ENCODE data around the gene PRDM16. TPM values are rescaled to one million over a fixed set of nuclear protein-coding genes. Genes with fewer than 3 reads are reported as not detected.

Gene PRDM16
- total RNA-seq, 1 donor from 2014 or later = 0.79 TPM

DNA sequence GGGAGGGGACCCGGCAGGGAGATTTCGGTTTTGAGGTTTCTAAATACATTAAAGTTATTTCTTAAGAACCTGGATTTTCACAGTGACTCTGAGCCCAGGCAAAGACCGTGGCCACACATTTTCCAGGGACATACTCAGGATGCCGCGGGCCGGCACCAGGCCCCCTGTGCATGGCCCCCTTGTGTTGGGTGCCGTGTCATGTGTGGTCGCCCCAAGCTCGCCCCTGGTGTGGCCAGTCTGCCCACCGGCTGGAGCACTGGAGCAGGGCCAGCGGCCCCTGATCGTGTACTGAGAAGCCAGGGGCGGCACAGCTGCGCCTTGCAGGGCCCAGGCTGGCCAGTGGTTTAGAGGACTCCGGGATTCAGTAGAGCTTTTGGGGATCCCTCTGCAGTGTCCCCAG is 412.0 kb downstream of the PRDM16 start:
- DNase-seq (ENCODE audit: low read depth) = no peak
- TF ChIP-seq, protein P1, sequence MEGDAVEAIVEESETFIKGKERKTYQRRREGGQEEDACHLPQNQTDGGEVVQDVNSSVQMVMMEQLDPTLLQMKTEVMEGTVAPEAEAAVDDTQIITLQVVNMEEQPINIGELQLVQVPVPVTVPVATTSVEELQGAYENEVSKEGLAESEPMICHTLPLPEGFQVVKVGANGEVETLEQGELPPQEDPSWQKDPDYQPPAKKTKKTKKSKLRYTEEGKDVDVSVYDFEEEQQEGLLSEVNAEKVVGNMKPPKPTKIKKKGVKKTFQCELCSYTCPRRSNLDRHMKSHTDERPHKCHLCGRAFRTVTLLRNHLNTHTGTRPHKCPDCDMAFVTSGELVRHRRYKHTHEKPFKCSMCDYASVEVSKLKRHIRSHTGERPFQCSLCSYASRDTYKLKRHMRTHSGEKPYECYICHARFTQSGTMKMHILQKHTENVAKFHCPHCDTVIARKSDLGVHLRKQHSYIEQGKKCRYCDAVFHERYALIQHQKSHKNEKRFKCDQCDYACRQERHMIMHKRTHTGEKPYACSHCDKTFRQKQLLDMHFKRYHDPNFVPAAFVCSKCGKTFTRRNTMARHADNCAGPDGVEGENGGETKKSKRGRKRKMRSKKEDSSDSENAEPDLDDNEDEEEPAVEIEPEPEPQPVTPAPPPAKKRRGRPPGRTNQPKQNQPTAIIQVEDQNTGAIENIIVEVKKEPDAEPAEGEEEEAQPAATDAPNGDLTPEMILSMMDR (IDR thresholded peaks at IDR 0.05; ENCODE audit: insufficient read depth, low read length, severe bottlenecking) = no peak

DNA sequence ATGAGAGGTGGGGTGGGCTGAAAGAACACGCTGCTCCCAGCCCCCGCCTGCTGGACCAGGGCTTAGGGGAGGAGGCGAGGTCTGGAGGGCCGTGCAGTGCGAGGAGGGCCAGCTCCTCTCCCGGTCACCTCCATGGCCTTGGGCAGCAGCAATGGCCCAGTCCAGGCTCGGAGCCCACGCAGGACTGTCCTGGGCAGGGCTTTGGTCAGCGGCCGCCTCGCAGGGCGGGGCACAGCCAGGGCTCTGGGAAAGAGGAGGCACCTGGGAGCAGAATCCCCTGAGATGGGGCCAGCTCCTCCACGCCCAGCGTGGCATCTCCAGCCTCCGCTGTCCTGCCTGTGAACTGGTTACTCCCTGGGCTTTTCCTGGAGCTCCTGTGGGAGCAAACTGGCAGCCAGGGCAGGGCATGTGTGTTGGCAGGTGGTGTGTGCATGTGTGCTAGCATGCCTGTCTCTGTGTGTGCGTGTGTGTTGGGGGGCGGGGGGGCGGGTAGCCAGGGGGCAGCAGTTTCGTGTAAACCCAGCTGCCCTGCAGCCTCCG is 412.9 kb downstream of the PRDM16 start:
- DNase-seq (ENCODE audit: low read depth) (no peak), FAIRE-seq (no peak)
- Histone ChIP-seq H3K27me3 (ENCODE audit: control insufficient read depth, insufficient read depth, low read length) (no peaks in the 10 kb centered on the region), H3K4me3 (ENCODE audit: low read depth, low read length) (no peak overlapping the region), H3K36me3 (ENCODE audit: control insufficient read depth, insufficient read depth, low read length) (no peaks in the 10 kb centered on the region)
- TF ChIP-seq, protein P1 (IDR thresholded peaks at IDR 0.05; ENCODE audit: insufficient read depth, low read length, severe bottlenecking) = no peak

More for the DNA sequence above, 412.0 kb downstream of the PRDM16 start:
- peaks cover 3% of the 10 kb centered on the region for H3K36me3 ChIP-seq (ENCODE audit: control insufficient read depth, insufficient read depth, low read length)
- FAIRE-seq = no peak
- no peaks in the 10 kb centered on the region for H3K27me3 ChIP-seq (ENCODE audit: control insufficient read depth, insufficient read depth, low read length)
- H3K4me3 ChIP-seq (ENCODE audit: low read depth, low read length) = no peak overlapping the region

DNA sequence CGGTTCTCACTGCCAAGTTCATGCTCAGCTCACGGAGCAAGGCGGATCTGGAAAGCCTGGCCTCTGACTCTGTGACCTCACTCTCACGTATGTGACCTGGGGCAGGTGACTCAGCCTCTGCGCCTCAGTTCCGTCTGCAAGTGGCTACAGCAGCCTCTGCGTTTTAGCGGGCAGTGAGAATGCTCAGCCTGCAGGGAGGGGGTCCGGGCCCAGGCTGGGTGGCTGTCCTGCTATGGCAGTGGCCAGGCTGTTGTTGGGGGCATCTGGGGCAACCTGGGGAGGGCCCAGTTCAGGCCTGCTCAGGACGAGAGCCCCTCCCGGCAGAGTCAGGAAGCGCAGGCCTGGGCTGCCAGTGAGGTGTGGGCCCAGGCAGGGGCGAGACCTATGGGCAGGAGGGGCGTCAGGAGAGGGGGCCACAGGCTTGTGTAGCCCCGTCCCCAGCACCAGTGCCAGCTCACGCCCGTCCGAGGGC is 413.4 kb downstream of the PRDM16 start:
- no peaks in the 10 kb centered on the region for H3K36me3 ChIP-seq (ENCODE audit: control insufficient read depth, insufficient read depth, low read length)
- TF ChIP-seq, protein P1 (IDR thresholded peaks at IDR 0.05; ENCODE audit: insufficient read depth, low read length, severe bottlenecking) = peak; percentile 59
- FAIRE-seq (no peak), DNase-seq (ENCODE audit: low read depth) (peak; percentile 85)
- H3K27me3 ChIP-seq (ENCODE audit: control insufficient read depth, insufficient read depth, low read length) = no peaks in the 10 kb centered on the region
- H3K4me3 ChIP-seq (ENCODE audit: low read depth, low read length) = no peak overlapping the region

DNA sequence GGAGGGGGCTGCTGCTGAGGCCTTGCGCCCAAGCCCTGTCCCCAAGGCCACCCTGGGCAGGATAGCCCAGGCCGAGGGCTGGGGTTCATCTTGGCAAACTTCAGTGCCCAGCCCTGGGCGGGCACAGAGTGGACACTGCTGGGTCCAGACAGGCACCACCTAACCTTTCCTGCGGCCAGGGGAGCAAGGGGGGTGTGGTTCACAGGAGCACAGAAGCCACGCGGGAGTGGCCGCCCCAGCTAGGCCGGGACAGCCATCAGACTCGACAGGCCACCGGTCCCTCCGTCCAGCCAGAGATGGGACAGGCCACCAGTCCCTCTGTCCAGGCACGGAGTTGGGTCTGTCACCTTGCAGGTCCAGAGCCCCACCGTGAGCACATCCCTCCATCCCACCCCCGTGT is 414.4 kb downstream of the PRDM16 start:
- FAIRE-seq (no peak), DNase-seq (ENCODE audit: low read depth) (no peak)

DNA sequence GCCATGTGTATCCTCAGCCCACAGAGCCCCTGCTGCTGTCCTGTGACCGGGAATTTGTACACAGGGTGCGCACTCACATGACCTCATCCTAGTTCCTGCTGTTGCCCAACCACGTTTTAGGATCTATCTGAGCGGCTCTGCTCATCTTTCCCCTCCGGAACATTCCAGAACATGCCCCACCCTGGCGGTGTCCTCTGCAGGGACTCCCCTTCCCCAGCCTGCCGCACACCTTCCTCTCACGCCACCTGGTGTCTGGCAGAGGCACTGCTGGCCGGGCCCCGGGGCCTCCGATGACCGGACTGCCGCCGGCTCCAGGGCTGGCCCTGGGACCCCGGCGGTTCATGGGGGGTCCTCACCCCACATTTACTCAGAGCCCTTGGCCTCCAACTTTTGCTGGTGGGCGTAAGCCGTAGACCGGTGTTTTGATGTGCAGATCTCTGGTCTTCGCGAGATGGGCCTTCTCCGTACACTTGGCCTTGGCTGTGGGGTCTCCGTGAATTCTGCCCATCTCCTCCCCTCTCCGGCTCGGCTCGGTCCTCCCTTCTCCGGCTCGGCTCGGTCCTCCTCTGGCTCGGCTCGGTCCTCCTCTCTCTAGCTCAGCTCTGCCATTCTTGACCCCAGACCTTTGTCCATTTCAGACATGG is 414.9 kb downstream of the PRDM16 start:
- DNase-seq (ENCODE audit: low read depth) = peak; percentile 17
- H3K4me3 ChIP-seq (ENCODE audit: low read depth, low read length) = no peak overlapping the region
- no peaks in the 10 kb centered on the region for H3K36me3 ChIP-seq (ENCODE audit: control insufficient read depth, insufficient read depth, low read length)
- TF ChIP-seq, protein P1 (IDR thresholded peaks at IDR 0.05; ENCODE audit: insufficient read depth, low read length, severe bottlenecking) = peak; percentile 92
- FAIRE-seq = no peak
- H3K27me3 ChIP-seq (ENCODE audit: control insufficient read depth, insufficient read depth, low read length) = no peaks in the 10 kb centered on the region

More for the DNA sequence above, 414.4 kb downstream of the PRDM16 start:
- Histone ChIP-seq H3K27me3 (ENCODE audit: control insufficient read depth, insufficient read depth, low read length) (no peaks in the 10 kb centered on the region), H3K4me3 (ENCODE audit: low read depth, low read length) (no peak overlapping the region), H3K36me3 (ENCODE audit: control insufficient read depth, insufficient read depth, low read length) (no peaks in the 10 kb centered on the region)
- TF ChIP-seq, protein P1 (IDR thresholded peaks at IDR 0.05; ENCODE audit: insufficient read depth, low read length, severe bottlenecking) = no peak

Measured in bronchial epithelial cell (primary cell).